T follicular helper cell (primary cell): ENCODE data around the gene PSME3IP1.
"Not testable (repeated sequence)": the region's sequence is repeated elsewhere in the genome, so short reads cannot be mapped to it uniquely, and the experiment has no call there.

Experiments
- DNase-seq: peaks from one replicate; pipeline ENCODE4 v3.0.0-alpha.2; 2020; ENCODE audit warnings: low read depth

The PSME3IP1 gene

DNA sequence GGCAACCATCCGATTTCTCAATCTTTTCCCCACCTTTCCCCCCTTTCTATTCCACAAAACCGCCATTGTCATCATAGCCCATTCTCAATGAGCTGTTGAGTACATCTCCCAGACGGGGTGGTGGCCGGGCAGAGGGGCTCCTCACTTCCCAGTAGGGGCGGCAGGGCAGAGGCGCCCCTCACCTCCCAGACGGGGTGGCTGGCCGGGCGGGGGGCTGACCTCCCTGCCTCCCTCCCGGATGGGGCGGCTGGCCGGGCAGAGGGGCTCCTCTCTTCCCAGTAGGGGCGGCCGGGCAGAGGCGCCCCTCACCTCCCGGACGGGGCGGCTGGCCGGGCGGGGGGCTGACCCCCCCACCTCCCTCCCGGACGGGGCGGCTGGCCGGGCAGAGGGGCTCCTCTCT is 14.5 kb upstream of the PSME3IP1 start:
- DNase-seq = not testable (repeated sequence)

DNA sequence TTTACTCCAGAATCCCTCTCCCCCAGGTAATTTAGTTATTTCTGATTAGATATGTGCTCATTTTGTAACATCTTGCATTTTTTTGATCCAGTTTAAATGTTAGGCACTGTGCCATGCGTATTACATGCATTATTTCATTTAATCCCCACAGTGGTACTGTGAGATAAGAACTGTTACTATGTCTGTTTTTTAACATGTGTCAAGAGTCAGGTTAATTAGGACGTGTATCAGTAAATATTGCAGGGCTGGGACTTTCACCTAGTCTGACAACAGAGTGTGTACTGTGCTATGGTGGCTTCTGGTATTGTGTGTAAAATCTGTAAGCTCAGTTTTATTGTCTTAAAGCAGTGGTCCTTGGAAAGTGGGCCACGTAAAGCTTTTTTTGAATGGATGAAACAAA is 10.9 kb upstream of the PSME3IP1 start:
- no peak for DNase-seq

DNA sequence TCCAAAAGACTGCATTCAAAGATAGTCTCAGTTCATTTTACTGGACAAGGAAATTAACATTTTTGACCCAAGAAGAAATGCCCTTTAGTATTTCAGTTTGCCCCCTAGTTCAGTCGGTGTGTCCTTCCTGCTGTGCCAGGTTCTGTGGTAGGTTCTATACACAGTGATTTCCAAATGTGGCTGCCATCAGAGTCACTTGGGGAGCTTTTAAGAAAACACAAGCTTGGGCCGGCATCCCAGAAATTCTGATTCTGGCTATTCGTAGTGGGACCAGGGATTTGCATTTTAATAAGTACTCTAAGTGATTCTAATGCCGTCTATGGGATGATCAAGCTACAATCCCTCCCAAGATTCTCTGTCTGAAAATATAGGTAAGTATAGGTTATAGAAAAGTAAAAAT is 10.4 kb upstream of the PSME3IP1 start:
- no peak for DNase-seq

DNA sequence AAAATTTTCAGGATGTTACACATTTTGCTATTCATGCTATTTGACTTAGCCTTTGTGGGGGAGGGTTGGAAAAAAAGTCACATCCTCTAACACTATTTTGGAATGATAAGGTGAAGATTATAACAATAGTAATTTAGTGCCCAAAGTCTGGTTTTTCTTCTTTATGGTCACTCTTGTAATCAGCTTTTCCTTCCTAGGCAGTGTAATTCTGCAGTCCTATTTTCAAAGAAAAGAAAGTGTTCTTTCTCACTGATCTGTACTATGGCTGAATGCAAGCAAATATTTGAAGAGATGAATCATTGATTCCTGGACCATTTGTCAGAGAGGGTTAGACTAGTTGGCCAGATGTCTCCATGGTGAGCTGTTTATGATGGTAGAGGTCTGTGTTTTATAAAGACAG is 8.7 kb upstream of the PSME3IP1 start:
- no peak for DNase-seq

DNA sequence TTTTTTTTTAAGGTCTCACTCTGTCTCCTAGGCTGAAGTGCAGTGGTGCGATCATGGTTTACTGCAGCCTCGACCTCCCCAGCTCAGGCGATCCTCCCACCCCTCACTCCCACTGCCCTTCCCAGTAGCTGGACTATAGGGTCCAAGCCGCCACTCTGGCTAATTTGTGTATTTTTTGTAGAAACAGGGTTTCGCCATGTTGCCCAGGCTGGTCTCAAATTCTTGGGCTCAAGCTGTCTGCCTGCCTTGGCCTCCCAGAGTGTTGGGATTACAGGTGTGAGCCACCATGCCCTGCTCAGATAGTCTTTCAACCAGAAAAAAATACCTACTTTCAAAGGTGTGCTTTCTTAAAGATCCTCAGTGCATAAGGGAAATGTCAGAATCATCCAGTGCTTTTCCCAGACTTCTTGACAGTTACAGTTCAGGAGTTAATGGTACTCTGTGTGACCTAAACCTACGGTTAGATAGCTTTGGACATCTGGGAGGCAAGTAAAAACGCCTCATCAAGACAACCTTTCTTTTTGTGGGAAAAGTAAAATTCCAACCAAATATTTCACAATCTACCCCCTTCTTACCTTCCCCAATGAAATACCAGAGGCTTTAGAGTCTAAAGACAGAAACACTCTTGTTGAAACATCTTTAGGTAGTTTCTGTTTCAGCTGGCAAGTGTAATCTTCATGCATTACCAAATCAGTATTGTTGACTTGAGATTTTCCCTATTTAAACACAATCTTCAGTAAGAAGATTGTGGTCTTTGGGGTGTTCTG is 7.1 kb upstream of the PSME3IP1 start:
- DNase-seq = no peak

DNA sequence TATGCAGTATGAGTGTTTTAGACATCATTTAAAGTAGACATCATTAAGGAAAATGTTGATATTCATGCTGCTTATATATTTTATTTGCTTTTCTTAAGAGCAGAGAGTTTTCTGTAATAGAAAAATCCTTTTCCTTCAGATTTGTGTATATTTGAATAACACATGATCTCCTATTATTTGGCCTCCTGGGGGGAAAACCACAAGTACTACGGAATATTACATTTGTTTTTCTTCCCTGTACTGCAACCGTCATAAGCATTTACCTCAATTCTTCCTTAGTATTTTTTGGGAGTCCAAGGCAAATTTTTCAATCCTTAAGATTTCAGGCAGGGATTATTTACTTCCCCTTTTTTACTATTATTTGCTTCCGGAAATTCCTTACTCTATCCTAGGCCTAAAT is 6.3 kb upstream of the PSME3IP1 start:
- no peak for DNase-seq

DNA sequence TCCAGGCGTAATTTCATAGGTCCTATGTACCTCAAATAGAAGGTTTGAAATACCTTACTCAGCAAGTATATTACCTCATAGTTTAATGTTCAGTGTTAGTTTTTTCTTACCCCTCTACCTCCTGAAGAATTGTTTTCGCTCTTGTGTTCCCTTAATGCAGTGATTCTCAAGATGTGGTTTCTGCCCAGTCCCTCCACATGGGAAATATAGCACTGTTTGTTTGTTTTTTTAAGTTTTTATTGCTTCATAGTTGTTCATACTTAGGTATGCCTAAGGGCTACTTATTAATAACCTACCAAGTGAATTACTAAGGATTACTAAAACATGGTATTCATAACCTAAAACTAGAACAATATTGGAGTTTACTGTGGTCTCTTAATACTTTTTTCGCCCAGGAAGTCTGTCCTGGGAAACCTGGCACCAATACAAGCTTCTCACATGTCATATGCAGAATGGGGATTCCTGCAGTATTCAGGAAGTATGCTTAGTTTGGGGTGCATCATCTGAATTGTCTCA is 5.3 kb upstream of the PSME3IP1 start:
- no peak for DNase-seq

DNA sequence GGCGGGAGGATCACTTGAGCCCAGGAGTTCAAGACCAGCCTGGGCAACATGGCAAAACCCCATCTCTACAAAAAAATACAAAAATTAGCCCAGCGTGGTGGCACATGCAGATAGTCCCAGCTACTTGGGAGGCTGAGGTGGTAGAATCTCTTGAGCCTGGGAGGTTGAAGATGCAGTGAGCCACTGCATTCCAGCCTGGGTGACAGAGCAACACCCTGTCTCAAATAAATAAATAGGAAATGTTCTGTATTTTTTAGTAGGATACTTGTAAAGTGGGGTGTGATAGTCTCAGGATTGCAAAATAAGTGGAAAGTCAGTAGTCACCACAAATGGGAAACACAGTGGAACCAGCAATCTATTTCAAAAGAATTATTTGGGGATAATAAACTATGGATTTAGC is 4.3 kb upstream of the PSME3IP1 start:
- DNase-seq = no peak

DNA sequence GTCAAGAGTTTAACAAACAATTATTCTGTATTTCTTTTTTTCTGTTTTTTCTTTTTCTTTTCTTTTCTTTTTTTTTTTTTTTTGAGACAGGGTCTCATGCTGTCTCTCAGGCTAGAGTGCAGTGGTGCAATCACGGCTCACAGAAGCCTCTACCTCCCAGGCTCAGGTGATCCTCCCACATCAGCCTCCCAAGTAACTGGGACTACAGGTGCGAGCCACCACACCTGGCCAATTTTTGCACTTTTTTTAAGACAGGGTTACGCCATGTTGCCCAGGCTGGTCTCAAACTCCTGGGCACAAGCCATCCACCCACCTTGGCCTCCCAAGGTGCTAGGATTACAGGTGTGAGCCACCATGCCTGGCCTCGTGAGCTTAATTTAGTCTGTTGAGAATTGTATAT is 3.7 kb upstream of the PSME3IP1 start:
- not testable (repeated sequence) for DNase-seq

DNA sequence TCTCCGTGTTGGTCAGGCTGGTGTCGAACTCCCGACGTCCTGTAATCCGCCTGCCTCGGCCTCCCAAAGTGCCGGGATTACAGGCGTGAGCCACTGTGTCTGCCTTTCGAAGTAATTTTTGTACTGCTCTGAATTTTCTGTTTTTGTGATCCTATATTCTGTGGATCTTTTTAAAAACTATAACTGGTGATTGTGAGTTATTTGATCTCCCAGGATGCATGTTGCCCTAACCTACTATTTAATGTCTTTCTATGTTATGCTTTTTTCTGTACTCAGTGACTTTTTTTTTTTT is 2.8 kb upstream of the PSME3IP1 start:
- DNase-seq = no peak

DNA sequence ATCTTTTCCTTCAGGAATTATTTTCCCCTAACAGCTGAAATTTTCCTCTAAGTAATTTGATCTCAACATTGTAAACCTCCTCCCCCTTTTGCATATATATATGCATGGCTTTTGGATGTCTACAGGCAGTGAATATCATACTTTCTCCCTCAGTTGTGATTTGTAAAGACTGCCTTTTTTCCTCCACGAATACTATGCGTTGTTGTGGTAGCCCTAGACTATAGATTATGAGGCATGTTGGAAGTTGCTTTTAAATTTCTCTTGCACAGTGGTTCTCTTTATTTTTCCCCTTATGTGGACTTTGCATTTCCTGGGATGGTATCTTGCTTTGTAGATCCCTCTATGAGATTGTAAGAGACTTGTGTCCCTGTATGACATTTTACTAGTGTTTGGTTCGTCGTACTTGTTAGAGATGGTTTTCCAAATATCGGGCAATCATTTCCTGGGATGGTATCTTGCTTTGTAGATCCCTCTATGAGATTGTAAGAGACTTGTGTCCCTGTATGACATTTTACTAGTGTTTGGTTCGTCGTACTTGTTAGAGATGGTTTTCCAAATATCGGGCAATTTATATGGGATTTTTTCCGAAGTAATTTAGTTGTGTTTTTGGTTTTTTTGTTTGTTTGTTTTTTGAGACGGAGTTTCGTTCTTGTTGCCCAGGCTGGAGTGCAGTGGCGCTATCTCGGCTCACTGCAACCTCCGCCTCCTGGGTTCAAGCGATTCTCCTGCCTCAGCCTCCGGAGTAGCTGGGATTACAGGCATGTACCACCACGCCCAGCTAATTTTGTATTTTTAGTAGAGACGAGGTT is 2.3 kb upstream of the PSME3IP1 start:
- not testable (repeated sequence) for DNase-seq

DNA sequence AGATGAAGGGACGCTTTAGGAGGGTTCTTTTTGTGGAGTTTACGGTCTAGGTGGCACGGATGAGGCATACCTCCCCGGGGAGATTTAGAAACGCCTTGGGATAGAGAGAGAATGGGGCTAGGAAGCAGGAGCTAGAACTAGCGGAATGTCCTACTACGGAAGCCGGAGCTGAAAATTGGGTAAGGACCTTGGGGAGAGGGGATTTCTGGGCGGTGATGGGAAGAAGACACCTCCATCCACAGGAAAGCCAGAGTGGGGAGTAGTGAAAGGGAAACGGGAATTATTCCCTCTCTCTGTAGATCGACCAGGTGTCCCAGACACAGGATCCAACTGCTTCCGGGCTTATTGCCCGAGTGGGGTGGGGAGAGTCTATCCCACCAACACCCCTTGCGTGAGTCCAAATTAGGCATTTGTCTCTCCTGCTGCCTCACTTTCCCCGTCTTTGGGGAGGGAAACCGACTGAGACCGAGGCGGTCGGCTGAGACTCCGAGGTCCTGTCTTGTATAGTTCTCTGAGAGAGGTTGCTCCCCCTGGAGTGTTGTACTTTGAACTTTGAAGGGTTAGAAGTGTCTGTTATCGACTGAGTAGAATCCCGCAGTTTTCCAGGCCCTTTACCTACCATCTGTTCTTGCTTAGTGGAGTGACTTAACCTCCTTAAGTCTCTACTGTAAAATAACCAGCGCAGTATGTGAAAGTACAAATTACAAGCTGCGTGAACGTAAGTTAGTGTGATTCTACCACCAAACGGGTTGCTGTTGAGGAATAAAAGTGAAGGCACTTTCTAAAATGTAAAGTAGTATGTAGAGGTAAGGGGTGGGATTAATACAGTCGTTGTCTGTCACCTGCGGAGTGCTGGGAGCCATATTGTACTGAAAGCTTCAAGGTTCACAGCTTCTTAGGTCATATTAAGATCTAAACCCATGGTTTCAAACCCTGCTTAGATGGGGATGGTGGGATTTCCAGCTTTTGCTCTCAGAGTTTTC is 1.3 kb upstream of the PSME3IP1 start:
- peak; percentile 0 for DNase-seq

DNA sequence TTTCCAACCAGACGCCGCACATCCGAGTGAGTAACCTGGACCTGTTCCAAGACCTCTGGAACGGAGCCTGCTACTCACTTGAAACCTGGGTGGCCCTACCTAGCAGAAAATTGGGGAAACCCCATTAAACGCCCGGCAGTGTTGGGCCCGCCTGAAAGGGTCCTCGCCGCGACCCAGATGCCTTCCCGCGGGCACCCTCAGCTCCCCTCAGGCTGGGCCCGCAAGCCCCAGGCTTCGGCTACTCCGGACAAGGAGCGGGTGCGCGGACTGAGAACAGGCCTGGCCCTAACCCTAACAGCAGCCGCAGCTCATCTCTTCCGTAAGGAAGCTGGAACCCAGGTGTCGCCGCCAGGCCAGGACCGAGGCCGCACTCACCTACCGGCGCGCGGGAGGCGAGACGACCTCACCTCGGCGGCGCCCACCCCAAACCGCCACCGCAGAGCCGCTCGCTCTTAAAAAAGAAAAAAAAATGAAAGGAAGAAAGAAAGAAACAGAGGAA is 344 bp downstream of the PSME3IP1 start:
- DNase-seq = peak; percentile 21

DNA sequence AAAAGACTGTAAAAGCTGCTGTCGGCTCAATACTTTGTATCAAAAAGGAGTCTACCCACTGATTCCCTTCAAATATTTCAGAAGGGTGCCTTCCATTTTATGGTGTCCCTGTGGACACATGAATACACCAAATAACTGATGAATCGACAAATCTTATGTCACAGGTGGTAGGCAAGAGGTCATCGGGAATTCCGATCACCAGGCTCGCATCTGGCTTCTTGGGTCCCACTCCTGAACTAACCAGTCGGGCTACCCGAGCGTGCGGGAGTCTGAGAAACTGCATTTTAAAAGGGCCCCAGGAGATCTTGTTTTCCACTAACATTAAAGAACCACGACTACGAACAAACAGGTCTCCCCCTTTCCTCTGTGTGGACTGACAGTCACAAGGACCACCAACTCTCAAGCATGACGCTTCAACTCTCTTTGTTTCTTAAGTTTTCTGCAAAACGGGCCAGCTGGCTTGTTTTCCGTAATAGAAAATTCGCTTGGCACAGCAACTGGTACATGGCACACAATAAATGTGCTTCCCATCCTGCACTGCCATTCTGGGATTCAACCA is 873 bp downstream of the PSME3IP1 start:
- no peak for DNase-seq

DNA sequence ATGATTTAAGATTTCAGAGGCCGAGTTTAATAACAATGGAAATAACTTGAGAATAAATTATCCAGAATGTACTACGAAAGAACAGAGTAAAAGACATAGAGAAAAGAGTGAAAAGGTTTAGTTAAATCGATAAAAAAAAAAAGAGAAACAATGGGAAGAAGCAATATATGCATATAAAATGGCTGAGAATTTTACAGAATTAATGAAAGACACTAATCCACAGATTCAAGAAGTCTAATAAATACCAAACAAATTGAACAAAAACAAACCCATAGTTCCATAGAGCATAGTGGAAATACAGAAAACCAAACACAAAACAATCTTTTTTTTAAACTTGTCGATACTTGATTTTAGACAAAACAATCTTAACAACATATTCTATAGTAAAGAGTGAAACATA is 1.7 kb downstream of the PSME3IP1 start:
- DNase-seq = no peak

DNA sequence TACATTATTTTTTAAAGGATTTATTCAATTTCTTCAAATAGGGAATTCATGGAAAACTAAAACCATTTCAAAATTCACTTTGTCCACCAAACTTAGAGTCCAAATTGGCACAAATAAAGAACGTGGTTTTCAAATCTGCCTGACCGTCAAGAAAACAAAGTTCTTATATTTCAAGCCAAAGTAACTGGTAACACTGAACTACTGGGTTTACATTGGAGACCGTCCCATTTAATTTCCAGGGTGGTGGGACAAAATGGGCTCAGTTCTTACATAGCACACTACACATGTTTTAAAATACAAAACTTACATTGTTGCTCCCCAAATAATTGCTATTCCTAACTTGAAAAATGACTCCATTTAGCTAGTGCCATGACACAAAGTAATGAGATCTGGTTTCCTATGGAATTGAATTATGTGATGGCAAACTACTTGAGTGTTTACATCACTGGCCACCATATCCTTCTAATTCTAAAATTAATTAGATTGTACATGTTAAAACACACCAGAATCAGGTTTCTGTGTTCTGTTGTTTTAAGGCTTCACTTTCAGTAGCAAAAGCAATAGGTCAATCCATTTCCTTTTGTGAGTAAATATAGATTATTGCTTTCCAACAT is 6.5 kb downstream of the PSME3IP1 start:
- no peak for DNase-seq

DNA sequence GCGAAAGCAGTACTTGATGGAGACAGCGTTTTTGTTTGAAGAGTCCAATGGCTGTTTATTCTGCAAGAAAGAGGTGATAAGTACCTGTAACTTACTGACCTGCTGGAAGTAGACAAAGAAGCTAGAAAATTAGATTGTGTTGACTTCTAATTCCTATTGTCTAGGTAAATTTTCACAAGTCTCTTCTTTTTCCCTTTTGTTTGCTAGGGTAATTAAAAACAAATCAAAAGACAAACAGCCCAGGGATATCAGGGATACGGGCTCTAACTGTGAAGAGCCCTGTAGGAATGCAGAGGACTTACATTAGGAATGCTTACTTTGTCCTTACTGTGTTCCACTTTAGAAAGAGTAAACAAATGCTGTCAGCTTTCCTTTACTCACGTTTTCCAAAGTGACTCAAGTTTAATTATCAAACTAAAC is 7.0 kb downstream of the PSME3IP1 start:
- DNase-seq = no peak

DNA sequence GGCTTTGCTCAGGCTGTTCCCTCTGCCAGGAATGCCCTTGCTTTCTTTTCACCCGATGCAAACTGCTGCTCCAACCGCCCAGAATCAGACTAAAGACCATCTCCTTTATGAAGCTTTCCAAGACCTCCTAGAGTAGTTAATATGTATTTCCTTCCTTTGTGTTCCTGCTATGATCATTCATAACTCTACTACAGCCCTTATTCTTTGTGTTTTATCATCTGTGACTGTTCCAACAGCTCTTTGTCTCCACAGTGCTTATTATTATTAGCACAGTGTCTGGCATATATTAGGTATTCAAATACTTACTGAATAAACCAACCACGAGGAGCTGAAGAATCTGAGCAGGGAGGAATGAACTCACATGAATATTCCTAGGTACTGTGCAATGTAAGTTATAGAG is 7.6 kb downstream of the PSME3IP1 start:
- no peak for DNase-seq

DNA sequence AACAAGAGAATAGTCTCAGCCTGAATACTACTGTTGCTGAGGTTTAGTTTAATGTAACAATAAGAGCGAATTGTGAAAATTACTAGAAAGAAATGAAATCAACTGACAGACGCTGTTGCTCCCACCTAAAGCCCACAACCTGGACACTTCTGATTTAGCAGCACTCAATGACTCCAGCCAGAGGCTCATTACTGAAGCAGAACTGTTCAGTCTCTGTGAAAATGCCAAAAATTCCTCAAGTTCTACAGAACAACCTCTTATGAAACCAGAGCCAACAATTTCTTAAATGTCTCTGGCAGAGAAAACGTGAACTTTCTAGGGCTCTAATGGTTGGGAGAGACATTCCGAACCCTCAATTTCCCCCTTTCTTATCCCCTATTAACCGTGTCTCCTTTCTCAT is 9.9 kb downstream of the PSME3IP1 start:
- no peak for DNase-seq

DNA sequence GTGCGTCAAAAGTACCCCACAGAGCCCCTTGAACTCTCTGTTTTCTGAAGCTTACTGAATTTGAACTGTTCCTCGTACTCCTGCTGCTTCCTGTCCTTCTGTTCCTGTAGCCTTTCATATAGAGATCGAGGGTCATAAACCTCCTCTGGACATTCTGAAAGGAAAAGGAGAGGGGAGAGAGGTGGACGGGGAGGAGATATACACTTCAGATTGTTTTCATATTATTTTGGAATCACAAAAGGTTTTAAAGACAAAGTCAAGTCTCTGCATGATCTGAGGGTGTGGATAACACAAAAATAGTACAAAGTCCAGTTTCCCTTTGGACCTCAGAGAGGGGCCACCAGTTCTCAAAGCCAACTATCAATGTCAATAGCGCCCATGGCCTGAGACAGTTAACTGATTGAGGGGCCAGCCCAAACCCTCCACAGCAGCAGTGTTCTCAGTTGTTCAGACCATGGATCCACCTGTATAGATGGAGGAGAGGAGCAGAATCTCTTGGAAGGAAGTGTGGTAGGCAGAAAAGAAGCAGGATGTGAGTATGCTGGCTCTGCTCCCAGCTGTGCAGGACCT is 13.0 kb downstream of the PSME3IP1 start:
- DNase-seq = no peak

DNA sequence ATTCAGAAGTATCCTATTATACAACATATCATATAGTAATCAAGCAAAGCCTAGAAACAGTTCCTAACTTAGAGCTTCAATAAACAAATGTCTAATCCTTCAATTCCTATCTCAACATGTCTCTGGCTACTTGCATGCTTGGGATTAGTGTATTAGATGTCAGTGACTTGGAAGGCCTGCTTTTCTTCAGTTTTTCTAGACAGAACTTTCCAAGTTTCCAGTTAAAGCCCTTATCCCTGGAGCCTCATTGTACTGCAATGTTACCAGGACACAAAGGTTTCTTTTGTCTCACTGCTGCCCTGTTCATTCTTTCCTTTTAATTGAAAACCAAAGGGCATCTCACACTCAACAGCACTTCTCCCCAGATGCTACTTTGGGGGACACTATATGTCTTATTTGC is 16.5 kb downstream of the PSME3IP1 start:
- no peak for DNase-seq
